PC-9 (cell line): ENCODE results near the gene MAML3.

ENCODE experiments used
- EZH2 ChIP-seq: fragments of 200-600 bp; sonication (generic); IDR thresholded peaks from 2 replicates; pipeline ENCODE4 v1.8.0; 2017; ENCODE audit warnings: antibody characterized with exemption, low read depth
- TF ChIP-seq, protein P1 (sequence below): fragments of 200-600 bp; sonication (generic); conservative IDR thresholded peaks from 2 replicates; pipeline ENCODE4 v1.6.1; 2017; ENCODE audit warnings: mixed run types, antibody characterized with exemption, mild to moderate bottlenecking, moderate library complexity

DNA sequence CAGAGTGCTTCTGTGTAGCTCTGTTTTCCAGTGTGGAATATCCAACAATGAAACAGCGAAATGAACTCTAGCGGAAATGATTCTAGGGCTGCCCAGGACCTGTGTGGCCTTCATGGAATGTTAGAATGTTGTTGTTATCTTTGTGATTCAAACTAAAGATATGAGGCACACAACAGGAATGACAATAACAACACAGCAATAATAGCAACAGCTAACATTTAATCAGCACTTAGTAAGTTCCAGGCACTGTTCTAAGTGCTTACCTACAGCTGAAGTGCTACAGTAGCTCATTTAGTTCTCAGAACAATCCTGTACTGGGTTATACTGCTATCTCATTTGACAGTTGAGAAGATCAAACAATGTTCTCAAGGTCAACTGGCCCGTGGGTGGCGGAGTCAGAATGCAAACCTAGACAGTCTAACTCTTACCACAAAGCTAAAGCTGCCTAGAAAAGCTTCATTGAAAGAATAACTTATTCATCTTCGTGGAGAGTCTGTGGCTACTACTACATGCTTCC lies 63.7 kb downstream of the MAML3 start:
- no peak for TF ChIP-seq EZH2
- TF ChIP-seq, protein P1, sequence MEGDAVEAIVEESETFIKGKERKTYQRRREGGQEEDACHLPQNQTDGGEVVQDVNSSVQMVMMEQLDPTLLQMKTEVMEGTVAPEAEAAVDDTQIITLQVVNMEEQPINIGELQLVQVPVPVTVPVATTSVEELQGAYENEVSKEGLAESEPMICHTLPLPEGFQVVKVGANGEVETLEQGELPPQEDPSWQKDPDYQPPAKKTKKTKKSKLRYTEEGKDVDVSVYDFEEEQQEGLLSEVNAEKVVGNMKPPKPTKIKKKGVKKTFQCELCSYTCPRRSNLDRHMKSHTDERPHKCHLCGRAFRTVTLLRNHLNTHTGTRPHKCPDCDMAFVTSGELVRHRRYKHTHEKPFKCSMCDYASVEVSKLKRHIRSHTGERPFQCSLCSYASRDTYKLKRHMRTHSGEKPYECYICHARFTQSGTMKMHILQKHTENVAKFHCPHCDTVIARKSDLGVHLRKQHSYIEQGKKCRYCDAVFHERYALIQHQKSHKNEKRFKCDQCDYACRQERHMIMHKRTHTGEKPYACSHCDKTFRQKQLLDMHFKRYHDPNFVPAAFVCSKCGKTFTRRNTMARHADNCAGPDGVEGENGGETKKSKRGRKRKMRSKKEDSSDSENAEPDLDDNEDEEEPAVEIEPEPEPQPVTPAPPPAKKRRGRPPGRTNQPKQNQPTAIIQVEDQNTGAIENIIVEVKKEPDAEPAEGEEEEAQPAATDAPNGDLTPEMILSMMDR, result no peak
